CD4-positive, CD25-positive, alpha-beta regulatory T cell (primary cell): ENCODE measurements around the gene IL6R. TPM values are rescaled to one million over a fixed set of nuclear protein-coding genes. Genes with fewer than 3 reads are reported as not detected.

Experiments used
- ATAC-seq, 2 donors: fragments of 150-1000 bp; cut with Tn5 transposase; one replicate each; pipeline ENCODE4 v1.10.0; 2021; ENCODE audit warnings: low read depth in 2 of 2, moderate number of reproducible peaks in 2 of 2, moderate library complexity in 1 of 2
- DNase-seq, 3 donors: peaks; one replicate each; pipeline versions ENCODE4 v3.0.0 to v3.0.0-alpha.2; 2012 to 2022; ENCODE audit warnings: mixed read lengths in 1 of 3
- H3K27ac ChIP-seq: one replicate; pipeline ENCODE4 v1.7.0; 2013; ENCODE audit warnings: mild to moderate bottlenecking, low read length; ENCODE audit not compliant: insufficient read depth, poor library complexity, severe bottlenecking
- H3K27me3 ChIP-seq: one replicate; pipeline ENCODE4 v1.7.0; 2013; ENCODE audit warnings: low read length; ENCODE audit not compliant: control insufficient read depth, insufficient read depth
- H3K36me3 ChIP-seq: one replicate; pipeline ENCODE4 v1.7.0; 2013; ENCODE audit warnings: mild to moderate bottlenecking, low read length, moderate library complexity; ENCODE audit not compliant: control insufficient read depth, insufficient read depth
- H3K4me1 ChIP-seq: 2 replicates; pipeline ENCODE4 v1.7.0; 2013; ENCODE audit warnings: mild to moderate bottlenecking, low read length; ENCODE audit not compliant: insufficient read depth, control insufficient read depth, poor library complexity, severe bottlenecking
- H3K4me3 ChIP-seq: one replicate; pipeline ENCODE4 v1.7.0; 2013; ENCODE audit warnings: low read depth, mild to moderate bottlenecking, low read length, moderate library complexity
- H3K9me3 ChIP-seq, 2 experiments: 1 replicate in 1 of 2; 2 replicates in 1 of 2; pipeline ENCODE4 v1.7.0; 2013; ENCODE audit warnings: low read length in 2 of 2, mild to moderate bottlenecking in 1 of 2, moderate library complexity in 1 of 2; ENCODE audit not compliant: control insufficient read depth in 2 of 2
- H3K27ac Mint-ChIP-seq, 3 donors: one replicate each; pipeline ENCODE4 v1.8.0; 2020 to 2022; ENCODE audit warnings: mild to moderate bottlenecking in 3 of 3, mixed read lengths in 3 of 3, moderate library complexity in 2 of 3
- H3K27me3 Mint-ChIP-seq: one replicate; pipeline ENCODE4 v1.8.0; 2022; ENCODE audit warnings: mild to moderate bottlenecking, mixed read lengths
- H3K36me3 Mint-ChIP-seq: one replicate; pipeline ENCODE4 v1.8.0; 2020; ENCODE audit warnings: mixed read lengths
- H3K4me1 Mint-ChIP-seq, 4 donors: one replicate each; pipeline ENCODE4 v1.8.0; 2020 to 2022; ENCODE audit warnings: mixed read lengths in 4 of 4, mild to moderate bottlenecking in 1 of 4
- H3K4me3 Mint-ChIP-seq, 4 donors: one replicate each; pipeline ENCODE4 v1.8.0; 2020 to 2022; ENCODE audit warnings: mild to moderate bottlenecking in 4 of 4, mixed read lengths in 4 of 4, moderate library complexity in 3 of 4
- H3K9me3 Mint-ChIP-seq, 7 donors: one replicate each; pipeline ENCODE4 v1.8.0; 2020 to 2022; ENCODE audit warnings: mixed read lengths in 7 of 7, mild to moderate bottlenecking in 3 of 7, moderate library complexity in 2 of 7
- polyA plus RNA-seq, 4 donors: library from polyadenylated mRNA; unstranded; fragments of 300-500 nt; fragmentation: Illumina TruSeq; gene quantifications; one replicate each; pipeline ENCODE4 v1.2.3, GENCODE V29; 2021
- total RNA-seq: library from RNA; stranded (reverse); gene quantifications from one replicate; pipeline ENCODE4 v1.2.3, GENCODE V29; 2022

The IL6R gene
- total and polyA plus RNA-seq, 5 donors from 2014 or later = 54.5 to 135 (median 67.5) TPM

DNA sequence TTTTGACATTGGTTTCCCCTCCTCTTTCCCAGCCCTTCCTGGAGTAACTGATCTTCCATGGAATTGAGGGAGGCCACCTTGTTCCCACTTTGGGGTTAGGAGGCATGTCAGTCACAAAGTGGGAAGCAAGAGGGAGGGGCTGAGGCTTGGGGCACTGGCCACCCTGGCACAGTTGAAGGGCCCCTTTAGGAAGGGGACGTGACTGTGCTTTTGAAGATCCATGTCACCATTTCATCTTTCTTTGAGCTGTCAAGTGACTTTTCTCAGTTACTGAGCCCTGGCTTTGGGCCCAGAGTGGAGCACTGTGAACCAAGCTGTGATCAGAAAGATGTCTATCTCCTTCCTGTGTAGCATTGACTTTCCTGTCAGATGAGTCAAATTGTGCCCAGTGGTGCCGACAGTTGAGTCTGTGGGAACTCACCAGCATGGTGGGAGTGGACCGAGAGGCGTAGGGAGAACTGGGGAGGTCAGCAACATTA is 58.4 kb downstream of the IL6R start:
- peak overlapping the region; percentile 33 to 87 (median 85) for H3K4me3 Mint-ChIP-seq
- H3K9me3 ChIP-seq = no peaks in the 10 kb centered on the region
- peak; percentile 86 to 89 for ATAC-seq
- peaks cover 90% of the 10 kb centered on the region for H3K4me1 ChIP-seq
- H3K27me3 Mint-ChIP-seq = no peaks in the 10 kb centered on the region
- peak overlapping the region; percentile 80 for H3K27ac ChIP-seq
- H3K9me3 Mint-ChIP-seq = no peaks in the 10 kb centered on the region
- H3K36me3 Mint-ChIP-seq = peaks cover 33% of the 10 kb centered on the region
- peaks cover 30 to 88% (median 58%) of the 10 kb centered on the region in 4 donors for H3K4me1 Mint-ChIP-seq
- peak overlapping the region; percentile 58 for H3K4me3 ChIP-seq
- H3K27ac Mint-ChIP-seq = peak overlapping the region; percentile 88 to 95 (median 92)
- peak; percentile 48 to 90 (median 71) for DNase-seq
- H3K36me3 ChIP-seq = peaks cover 33% of the 10 kb centered on the region
- no peaks in the 10 kb centered on the region for H3K27me3 ChIP-seq

DNA sequence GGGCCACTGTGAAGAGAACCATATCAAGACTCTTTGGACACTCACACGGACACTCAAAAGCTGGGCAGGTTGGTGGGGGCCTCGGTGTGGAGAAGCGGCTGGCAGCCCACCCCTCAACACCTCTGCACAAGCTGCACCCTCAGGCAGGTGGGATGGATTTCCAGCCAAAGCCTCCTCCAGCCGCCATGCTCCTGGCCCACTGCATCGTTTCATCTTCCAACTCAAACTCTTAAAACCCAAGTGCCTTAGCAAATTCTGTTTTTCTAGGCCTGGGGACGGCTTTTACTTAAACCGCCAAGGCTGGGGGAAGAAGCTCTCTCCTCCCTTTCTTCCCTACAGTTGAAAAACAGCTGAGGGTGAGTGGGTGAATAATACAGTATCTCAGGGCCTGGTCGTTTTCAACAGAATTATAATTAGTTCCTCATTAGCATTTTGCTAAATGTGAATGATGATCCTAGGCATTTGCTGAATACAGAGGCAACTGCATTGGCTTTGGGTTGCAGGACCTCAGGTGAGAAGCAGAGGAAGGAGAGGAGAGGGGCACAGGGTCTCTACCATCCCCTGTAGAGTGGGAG is 60.6 kb downstream of the IL6R start:
- Mint-ChIP-seq H3K4me1 (peaks cover 30 to 85% (median 61%) of the 10 kb centered on the region in 4 donors), H3K9me3 (no peaks in the 10 kb centered on the region), H3K27ac (peak overlapping the region; percentile 92 to 95 (median 94)), H3K4me3 (peak overlapping the region in 3 of 4 donors; percentile 70 to 85 (median 80)), H3K36me3 (peaks cover 35% of the 10 kb centered on the region), H3K27me3 (no peaks in the 10 kb centered on the region)
- no peak for ATAC-seq
- H3K9me3 ChIP-seq = no peaks in the 10 kb centered on the region
- H3K27ac ChIP-seq = peak overlapping the region; percentile 80
- H3K36me3 ChIP-seq = peaks cover 24% of the 10 kb centered on the region
- H3K27me3 ChIP-seq = no peaks in the 10 kb centered on the region
- peaks cover 82% of the 10 kb centered on the region for H3K4me1 ChIP-seq
- peak overlapping the region; percentile 52 for H3K4me3 ChIP-seq
- DNase-seq = no peak

DNA sequence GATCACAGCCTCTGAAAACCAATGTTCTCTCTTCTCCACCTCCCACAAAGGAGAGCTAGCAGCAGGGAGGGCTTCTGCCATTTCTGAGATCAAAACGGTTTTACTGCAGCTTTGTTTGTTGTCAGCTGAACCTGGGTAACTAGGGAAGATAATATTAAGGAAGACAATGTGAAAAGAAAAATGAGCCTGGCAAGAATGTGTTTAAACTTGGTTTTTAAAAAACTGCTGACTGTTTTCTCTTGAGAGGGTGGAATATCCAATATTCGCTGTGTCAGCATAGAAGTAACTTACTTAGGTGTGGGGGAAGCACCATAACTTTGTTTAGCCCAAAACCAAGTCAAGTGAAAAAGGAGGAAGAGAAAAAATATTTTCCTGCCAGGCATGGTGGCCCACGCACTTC is 61.1 kb downstream of the IL6R start:
- peak overlapping the region; percentile 80 for H3K27ac ChIP-seq
- H3K27ac Mint-ChIP-seq = peak overlapping the region; percentile 92 to 95 (median 94)

DNA sequence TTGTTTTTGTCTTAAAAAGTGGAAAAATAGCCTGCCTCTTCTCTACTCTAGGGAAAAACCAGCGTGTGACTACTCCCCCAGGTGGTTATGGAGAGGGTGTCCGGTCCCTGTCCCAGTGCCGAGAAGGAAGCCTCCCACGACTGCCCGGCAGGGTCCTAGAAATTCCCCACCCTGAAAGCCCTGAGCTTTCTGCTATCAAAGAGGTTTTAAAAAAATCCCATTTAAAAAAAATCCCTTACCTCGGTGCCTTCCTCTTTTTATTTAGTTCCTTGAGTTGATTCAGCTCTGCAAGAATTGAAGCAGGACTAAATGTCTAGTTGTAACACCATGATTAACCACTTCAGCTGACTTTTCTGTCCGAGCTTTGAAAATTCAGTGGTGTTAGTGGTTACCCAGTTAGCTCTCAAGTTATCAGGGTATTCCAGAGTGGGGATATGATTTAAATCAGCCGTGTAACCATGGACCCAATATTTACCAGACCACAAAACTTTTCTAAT is 61.8 kb downstream of the IL6R start:
- Histone ChIP-seq H3K36me3 (peaks cover 14% of the 10 kb centered on the region), H3K9me3 (no peaks in the 10 kb centered on the region), H3K27ac (peak overlapping the region; percentile 80), H3K27me3 (no peaks in the 10 kb centered on the region), H3K4me3 (peak overlapping the region; percentile 20), H3K4me1 (peaks cover 70% of the 10 kb centered on the region)
- DNase-seq (no peak), ATAC-seq (no peak)
- H3K4me1 Mint-ChIP-seq = peaks cover 26 to 78% (median 55%) of the 10 kb centered on the region in 4 donors
- no peaks in the 10 kb centered on the region for H3K9me3 Mint-ChIP-seq
- peak overlapping the region; percentile 82 to 94 (median 92) for H3K27ac Mint-ChIP-seq
- no peaks in the 10 kb centered on the region for H3K27me3 Mint-ChIP-seq
- H3K36me3 Mint-ChIP-seq = peaks cover 27% of the 10 kb centered on the region
- peak overlapping the region in 3 of 4 donors; percentile 52 to 88 (median 59) for H3K4me3 Mint-ChIP-seq

More for the DNA sequence above, 61.1 kb downstream of the IL6R start:
- H3K27me3 Mint-ChIP-seq = no peaks in the 10 kb centered on the region
- H3K4me3 ChIP-seq = peak overlapping the region; percentile 52
- H3K36me3 Mint-ChIP-seq = peaks cover 31% of the 10 kb centered on the region
- H3K9me3 Mint-ChIP-seq = no peaks in the 10 kb centered on the region
- no peaks in the 10 kb centered on the region for H3K27me3 ChIP-seq
- peaks cover 77% of the 10 kb centered on the region for H3K4me1 ChIP-seq
- H3K9me3 ChIP-seq = no peaks in the 10 kb centered on the region
- DNase-seq (no peak), ATAC-seq (no peak)
- H3K36me3 ChIP-seq = peaks cover 20% of the 10 kb centered on the region
- peak overlapping the region; percentile 58 to 85 (median 75) for H3K4me3 Mint-ChIP-seq
- H3K4me1 Mint-ChIP-seq = peaks cover 26 to 82% (median 59%) of the 10 kb centered on the region in 4 donors

DNA sequence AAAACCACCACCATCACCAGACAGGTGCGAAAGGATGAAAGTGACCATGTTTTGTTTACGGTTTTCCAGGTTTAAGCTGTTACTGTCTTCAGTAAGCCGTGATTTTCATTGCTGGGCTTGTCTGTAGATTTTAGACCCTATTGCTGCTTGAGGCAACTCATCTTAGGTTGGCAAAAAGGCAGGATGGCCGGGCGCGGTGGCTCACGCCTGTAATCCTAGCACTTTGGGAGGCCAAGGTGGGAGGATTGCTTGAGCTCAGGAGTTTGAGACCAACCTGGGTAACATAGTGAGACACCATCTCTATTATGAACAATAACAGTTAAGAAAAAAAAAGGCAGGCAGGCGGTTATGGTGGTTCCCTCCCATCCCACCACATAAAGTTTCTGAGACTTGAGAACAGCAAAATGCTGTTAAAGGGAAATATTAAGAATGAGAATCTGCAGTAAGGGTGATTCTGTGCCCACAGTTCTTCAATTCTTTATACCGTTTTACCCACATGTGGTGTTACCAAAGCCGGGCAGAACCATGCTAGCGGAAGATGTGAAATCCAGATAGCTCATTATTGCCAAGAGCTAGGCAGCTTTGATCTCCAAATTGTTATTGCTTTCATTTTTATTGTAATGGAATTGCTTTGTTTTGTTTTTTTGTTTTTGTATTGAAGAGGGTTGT is 62.4 kb downstream of the IL6R start:
- Histone ChIP-seq H3K27me3 (no peaks in the 10 kb centered on the region), H3K9me3 (no peaks in the 10 kb centered on the region), H3K27ac (peak overlapping the region; percentile 80), H3K4me1 (peaks cover 64% of the 10 kb centered on the region), H3K4me3 (peak overlapping the region; percentile 48), H3K36me3 (peaks cover 11% of the 10 kb centered on the region)
- Mint-ChIP-seq H3K4me3 (peak overlapping the region; percentile 36 to 88 (median 56)), H3K27ac (peak overlapping the region; percentile 82 to 94 (median 92)), H3K27me3 (no peaks in the 10 kb centered on the region), H3K9me3 (no peaks in the 10 kb centered on the region), H3K36me3 (peaks cover 25% of the 10 kb centered on the region), H3K4me1 (peaks cover 26 to 73% (median 51%) of the 10 kb centered on the region in 4 donors)
- no peak for ATAC-seq
- peak in 1 of 3 donors; percentile 38 for DNase-seq

DNA sequence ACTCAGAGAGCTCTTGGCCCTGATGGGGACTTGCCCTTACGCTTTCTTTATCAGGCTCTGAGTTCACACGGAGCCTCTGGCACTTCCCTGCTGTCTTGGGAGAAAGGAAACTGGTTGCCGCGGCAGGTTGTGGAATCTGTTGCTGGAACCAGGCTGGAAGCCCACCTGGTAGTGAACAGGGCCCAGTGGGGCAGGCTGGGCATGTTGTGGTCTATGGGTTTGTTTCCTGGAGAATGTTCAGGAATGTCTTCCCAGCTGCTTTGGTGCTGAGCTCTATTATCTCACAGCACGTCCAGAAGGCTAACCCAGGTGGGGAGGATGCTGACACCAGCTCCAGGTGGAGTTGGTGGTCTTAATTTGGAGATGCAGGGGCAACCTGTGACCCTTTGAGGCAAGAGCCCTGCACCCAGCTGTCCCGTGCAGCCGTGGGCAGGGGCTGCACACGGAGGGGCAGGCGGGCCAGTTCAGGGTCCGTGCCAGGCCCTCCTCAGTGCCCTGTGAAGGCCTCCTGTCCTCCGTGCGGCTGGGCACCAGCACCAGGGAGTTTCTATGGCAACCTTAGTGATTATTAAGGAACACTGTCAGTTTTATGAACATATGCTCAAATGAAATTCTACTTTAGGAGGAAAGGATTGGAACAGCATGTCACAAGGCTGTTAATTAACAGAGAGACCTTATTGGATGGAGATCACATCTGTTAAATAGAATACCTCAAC is 63.5 kb downstream of the IL6R start:
- Histone ChIP-seq H3K36me3 (peaks cover 11% of the 10 kb centered on the region), H3K4me3 (peak overlapping the region; percentile 48), H3K4me1 (peaks cover 53% of the 10 kb centered on the region), H3K27me3 (no peaks in the 10 kb centered on the region), H3K9me3 (no peaks in the 10 kb centered on the region), H3K27ac (peak overlapping the region; percentile 80)
- H3K27ac Mint-ChIP-seq = peak overlapping the region; percentile 82 to 92 (median 85)
- no peak for ATAC-seq
- peak overlapping the region in 2 of 4 donors; percentile 33 to 38 for H3K4me3 Mint-ChIP-seq
- DNase-seq = no peak
- H3K4me1 Mint-ChIP-seq = peaks cover 23 to 65% (median 43%) of the 10 kb centered on the region in 4 donors
- no peaks in the 10 kb centered on the region for H3K27me3 Mint-ChIP-seq
- no peaks in the 10 kb centered on the region for H3K9me3 Mint-ChIP-seq
- H3K36me3 Mint-ChIP-seq = peaks cover 24% of the 10 kb centered on the region

DNA sequence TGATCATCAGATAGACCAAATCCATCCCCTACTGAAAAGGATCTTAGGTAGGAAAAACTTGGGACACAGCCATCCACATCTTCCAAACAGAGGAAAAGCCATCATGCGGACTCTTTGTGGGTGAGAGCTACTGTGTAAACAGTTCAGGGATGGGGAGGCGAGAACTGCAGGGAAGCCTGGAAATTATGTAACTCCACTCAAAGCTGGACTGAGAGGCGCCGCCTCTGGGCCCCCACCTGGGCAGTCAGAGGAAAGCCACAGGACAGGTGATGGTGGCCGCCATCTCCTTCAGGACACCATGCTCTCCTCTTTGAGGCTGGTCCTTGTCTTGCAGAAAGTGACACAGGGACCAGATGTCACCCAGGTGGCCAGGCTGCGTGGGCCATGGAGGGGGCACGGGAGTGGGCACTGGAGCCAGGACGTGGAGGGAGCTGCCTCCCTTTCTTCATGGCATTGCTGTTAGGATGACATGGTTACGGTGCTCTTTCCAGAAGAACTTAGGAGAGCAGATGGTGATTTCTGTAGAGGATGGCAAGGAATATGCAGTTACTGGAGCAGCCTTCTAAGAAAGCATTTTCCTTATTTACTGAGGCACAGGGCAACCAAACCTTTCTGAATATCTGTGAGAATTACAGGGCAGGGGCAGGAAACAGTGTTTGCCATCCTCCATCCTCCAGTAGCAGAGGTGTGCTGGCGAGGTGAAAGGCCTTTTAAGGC is 64.9 kb downstream of the IL6R start:
- no peak overlapping the region for H3K4me3 ChIP-seq

More for the DNA sequence above, 64.9 kb downstream of the IL6R start:
- Mint-ChIP-seq H3K27ac (peak overlapping the region in 1 of 3 donors; percentile 23), H3K36me3 (peaks cover 18% of the 10 kb centered on the region), H3K4me1 (peaks cover 20 to 53% (median 35%) of the 10 kb centered on the region in 4 donors), H3K27me3 (no peaks in the 10 kb centered on the region), H3K4me3 (no peak overlapping the region), H3K9me3 (no peaks in the 10 kb centered on the region)
- ATAC-seq = no peak
- Histone ChIP-seq H3K27ac (no peak overlapping the region), H3K4me1 (peaks cover 40% of the 10 kb centered on the region), H3K27me3 (no peaks in the 10 kb centered on the region), H3K36me3 (peaks cover 10% of the 10 kb centered on the region), H3K9me3 (no peaks in the 10 kb centered on the region)
- no peak for DNase-seq
